Chondrocyte (in vitro differentiated cells): ENCODE measurements around the gene UBTD1. TPM values are rescaled to one million over a fixed set of nuclear protein-coding genes. Genes with fewer than 3 reads are reported as not detected.

Experiments
- DNase-seq: peaks from one replicate; pipeline ENCODE4 v3.0.0; 2021; ENCODE audit warnings: mixed read lengths, low spot score
- H3K27ac Mint-ChIP-seq: one replicate; pipeline ENCODE4 v1.8.0; 2021; ENCODE audit warnings: mild to moderate bottlenecking, moderate library complexity, mixed read lengths; ENCODE audit not compliant: unreplicated experiment
- H3K27me3 Mint-ChIP-seq: 2 replicates; pipeline ENCODE4 v1.8.0; 2021; ENCODE audit warnings: low read depth, mixed read lengths
- H3K36me3 Mint-ChIP-seq: 2 replicates; pipeline ENCODE4 v1.8.0; 2021; ENCODE audit warnings: low read depth, mixed read lengths
- H3K4me1 Mint-ChIP-seq: 2 replicates; pipeline ENCODE4 v1.8.0; 2021; ENCODE audit warnings: low read depth, mild to moderate bottlenecking, mixed read lengths
- H3K4me3 Mint-ChIP-seq: one replicate; pipeline ENCODE4 v1.8.0; 2021; ENCODE audit warnings: mild to moderate bottlenecking, moderate library complexity, mixed read lengths; ENCODE audit not compliant: unreplicated experiment
- H3K9me3 Mint-ChIP-seq: 2 replicates; pipeline ENCODE4 v1.8.0; 2021; ENCODE audit warnings: low read depth, mixed read lengths
- total RNA-seq: library from RNA; stranded (reverse); gene quantifications from 3 replicates; pipeline ENCODE4 v1.2.1, GENCODE V29; 2021
- TF ChIP-seq, protein P1 (sequence below): fragments of 200-600 bp; sonication (generic); IDR thresholded peaks from 2 replicates; pipeline ENCODE4 v1.5.0; 2021; ENCODE audit warnings: antibody characterized with exemption, mild to moderate bottlenecking, moderate library complexity

Gene UBTD1
- total RNA-seq, 1 donor from 2014 or later: 38.2 TPM

DNA sequence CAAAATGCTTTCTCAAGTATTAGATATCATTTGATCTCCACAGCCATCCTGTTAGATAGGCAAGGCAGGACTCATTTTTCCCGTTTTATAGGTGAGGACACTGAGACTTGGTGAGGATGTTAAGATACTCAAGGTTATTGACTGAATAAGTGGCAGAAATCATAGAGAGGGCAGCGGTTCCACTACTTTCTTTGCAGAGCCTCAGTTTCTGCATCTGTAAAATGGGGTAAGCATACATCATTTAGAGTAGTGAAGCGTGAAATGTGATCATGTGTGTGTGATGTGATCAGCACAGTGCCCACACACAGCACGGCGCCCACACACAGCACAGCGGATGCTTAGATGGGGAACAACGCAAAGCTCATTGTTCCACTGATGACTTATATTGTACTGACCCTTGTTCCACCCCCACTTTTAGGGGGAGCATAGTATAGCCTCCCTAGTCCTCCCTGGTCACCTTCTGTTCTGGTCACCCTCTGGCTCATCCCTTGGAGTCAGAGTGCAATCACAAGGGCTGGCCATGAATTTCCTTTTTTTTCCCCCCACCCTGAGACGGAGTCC, 10.5 kb downstream of the UBTD1 start:
- Mint-ChIP-seq H3K27me3 (no peaks in the 10 kb centered on the region), H3K4me1 (peaks cover 26% of the 10 kb centered on the region), H3K36me3 (no peaks in the 10 kb centered on the region), H3K4me3 (no peak overlapping the region), H3K9me3 (no peaks in the 10 kb centered on the region), H3K27ac (no peak overlapping the region)
- no peak for DNase-seq
- TF ChIP-seq, protein P1, sequence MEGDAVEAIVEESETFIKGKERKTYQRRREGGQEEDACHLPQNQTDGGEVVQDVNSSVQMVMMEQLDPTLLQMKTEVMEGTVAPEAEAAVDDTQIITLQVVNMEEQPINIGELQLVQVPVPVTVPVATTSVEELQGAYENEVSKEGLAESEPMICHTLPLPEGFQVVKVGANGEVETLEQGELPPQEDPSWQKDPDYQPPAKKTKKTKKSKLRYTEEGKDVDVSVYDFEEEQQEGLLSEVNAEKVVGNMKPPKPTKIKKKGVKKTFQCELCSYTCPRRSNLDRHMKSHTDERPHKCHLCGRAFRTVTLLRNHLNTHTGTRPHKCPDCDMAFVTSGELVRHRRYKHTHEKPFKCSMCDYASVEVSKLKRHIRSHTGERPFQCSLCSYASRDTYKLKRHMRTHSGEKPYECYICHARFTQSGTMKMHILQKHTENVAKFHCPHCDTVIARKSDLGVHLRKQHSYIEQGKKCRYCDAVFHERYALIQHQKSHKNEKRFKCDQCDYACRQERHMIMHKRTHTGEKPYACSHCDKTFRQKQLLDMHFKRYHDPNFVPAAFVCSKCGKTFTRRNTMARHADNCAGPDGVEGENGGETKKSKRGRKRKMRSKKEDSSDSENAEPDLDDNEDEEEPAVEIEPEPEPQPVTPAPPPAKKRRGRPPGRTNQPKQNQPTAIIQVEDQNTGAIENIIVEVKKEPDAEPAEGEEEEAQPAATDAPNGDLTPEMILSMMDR: no peak

DNA sequence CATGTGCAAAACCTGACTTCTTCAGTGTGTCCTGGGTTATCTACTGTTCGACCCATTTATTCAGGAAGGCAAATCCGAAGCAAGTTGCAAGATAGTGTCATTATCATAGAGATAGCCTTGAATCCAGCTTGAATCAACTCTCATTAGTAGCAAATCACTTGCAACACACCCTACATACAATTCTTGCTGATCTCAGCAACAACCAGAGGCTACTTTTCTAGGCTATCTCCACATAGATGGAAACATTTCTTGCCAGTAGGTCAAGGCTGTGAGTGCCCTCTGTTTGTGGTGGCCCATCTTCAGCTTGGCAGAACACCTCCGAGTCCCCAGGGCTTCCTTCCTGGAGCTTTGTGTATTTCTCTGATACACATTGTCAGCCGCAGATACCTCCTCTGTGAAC, 12.0 kb downstream of the UBTD1 start:
- TF ChIP-seq, protein P1: no peak
- Mint-ChIP-seq H3K9me3 (no peaks in the 10 kb centered on the region), H3K27ac (no peak overlapping the region), H3K36me3 (no peaks in the 10 kb centered on the region), H3K27me3 (no peaks in the 10 kb centered on the region), H3K4me1 (peaks cover 28% of the 10 kb centered on the region), H3K4me3 (no peak overlapping the region)
- DNase-seq: no peak

DNA sequence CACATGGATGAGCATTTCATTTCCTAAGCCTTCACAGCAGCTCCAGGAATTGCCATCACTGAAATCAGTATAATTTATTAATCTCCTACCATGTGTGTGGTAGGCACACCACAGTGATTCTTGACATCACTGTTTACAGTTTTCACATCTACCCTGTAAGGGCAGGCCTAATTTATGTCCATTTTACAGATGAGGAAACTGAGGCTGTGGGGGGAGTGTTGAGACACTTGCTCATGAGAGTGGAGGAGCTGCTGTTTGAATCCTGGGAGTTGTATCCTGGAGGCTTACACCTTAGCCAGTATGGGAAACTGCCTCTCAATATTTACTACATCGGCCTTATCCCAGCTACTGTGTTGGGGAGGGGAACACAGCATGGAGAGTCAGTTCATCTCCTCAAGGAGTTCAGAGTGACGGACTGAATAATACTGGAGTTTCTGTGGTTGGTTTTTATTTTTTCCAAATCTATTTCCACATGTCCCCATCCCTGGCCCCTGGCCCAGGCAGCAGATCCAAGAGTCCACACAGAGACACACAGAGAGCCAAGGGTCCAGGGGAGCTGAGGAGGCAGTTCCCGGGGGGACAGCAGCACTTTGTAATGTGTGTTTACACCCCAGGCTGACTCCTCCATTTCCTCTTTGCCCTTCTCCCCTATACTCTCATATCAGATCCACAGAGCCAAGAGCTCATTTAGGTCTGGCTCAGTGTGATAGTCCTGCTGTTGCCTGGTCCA, 13.2 kb downstream of the UBTD1 start:
- TF ChIP-seq, protein P1: no peak
- peaks cover 31% of the 10 kb centered on the region for H3K4me1 Mint-ChIP-seq
- no peak overlapping the region for H3K27ac Mint-ChIP-seq
- no peak overlapping the region for H3K4me3 Mint-ChIP-seq
- H3K9me3 Mint-ChIP-seq: no peaks in the 10 kb centered on the region
- H3K36me3 Mint-ChIP-seq: no peaks in the 10 kb centered on the region
- no peaks in the 10 kb centered on the region for H3K27me3 Mint-ChIP-seq
- no peak for DNase-seq

DNA sequence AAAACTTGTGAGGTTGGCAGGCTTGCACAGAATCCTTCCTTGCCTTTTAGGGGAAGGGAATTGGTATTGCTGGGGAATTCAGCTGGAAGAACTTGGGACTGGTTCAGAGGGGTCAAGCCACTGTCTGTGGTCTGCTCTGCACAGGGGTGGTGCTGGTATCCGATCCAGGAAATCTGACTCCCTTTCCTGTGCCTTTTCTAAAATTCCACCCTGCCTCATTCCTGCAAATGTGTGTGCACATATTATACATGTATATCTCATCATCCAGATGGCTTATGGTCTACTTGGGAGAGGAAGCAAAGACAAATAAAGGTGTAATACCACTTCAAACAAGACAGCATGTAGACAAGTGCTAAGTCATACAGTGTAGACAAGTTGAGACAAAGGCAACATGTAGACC, 14.3 kb downstream of the UBTD1 start:
- Mint-ChIP-seq H3K36me3 (no peaks in the 10 kb centered on the region), H3K27ac (no peak overlapping the region), H3K4me1 (peaks cover 39% of the 10 kb centered on the region), H3K9me3 (no peaks in the 10 kb centered on the region), H3K27me3 (no peaks in the 10 kb centered on the region), H3K4me3 (no peak overlapping the region)
- DNase-seq: no peak
- TF ChIP-seq, protein P1: no peak

DNA sequence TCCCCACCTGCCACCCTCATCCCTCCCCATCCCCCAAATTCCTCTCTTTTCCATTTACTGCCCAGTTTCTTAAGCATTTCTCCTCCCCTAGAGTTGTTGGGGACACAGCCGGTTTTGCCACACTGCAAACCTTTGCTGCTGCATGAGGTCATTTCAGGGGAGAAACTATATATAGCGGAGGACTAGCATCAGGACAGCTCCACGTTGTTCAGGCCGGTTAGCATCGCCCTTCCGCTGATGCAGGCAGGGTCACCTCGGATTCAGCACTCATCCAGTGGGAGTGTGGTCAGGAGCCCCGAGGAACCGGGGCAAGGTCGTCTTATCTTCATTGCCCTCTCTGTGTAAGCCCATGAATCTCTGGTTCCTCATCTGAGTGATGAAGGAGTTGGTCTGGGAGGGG, 15.6 kb downstream of the UBTD1 start:
- DNase-seq: no peak
- Mint-ChIP-seq H3K4me1 (peaks cover 41% of the 10 kb centered on the region), H3K36me3 (no peaks in the 10 kb centered on the region), H3K9me3 (no peaks in the 10 kb centered on the region), H3K27ac (no peak overlapping the region), H3K4me3 (no peak overlapping the region), H3K27me3 (no peaks in the 10 kb centered on the region)
- TF ChIP-seq, protein P1: no peak
